ENCODE results near the gene NOP10.
A peak's percentile ranks its signal among the peaks of the same experiment; 100 is the strongest.
"Not testable (repeated sequence)": the region's sequence is repeated elsewhere in the genome, so short reads cannot be mapped to it uniquely, and the experiment has no call there.

NOP10 gene

DNA sequence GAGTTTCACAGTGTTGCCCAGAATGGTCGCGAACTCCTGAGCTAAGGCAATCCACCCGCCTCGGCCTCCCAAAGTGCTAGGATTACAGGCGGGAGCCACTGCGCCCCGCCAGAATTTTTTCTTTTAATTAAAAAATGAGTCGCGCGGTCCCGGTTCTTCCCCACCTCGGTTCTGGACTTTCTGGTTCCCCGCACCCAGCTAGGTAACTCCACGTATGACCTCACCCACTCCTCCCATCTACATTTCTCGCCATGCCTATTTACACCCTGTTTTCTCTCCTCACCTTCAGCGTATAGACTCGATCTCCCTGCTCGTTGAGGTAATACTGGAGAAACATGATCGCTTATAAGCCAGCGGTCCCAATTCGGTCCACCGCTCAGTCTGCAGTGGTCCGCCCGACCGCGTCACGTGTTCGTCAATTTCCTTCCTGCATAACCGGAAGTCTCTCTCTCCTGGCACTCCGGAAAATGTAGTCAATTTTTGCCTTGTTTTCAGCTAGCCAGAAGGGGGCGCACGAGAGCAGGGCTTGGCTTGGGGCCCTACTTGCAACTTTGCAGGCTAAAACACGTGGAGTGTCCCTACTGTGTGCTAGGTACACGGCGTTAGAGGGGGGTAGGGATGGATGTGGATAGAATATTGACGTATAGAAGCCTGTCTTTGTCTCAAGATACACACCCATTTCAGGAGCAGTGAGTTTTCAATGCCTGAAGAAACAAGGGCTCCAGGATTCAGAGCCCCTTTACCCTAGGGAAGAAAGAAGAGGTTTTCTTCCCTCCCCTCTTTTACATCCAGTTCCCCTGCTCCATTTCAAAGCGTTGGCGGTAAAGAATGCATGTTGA lies at the start of gene NOP10, which contains the start of gene NUTM1:
Gene NOP10, minus strand, starts transcription at position 400 of the 839 bp plus-strand sequence. Its CDS starts 63 bp downstream, at position 337.
Gene NUTM1, plus strand, starts transcription at position 579 of the 839 bp plus-strand sequence. CDS start 382 bp downstream, outside the sequence.
- DNase-seq (ENCODE audit: low spot score) = peak; percentile 90

DNA sequence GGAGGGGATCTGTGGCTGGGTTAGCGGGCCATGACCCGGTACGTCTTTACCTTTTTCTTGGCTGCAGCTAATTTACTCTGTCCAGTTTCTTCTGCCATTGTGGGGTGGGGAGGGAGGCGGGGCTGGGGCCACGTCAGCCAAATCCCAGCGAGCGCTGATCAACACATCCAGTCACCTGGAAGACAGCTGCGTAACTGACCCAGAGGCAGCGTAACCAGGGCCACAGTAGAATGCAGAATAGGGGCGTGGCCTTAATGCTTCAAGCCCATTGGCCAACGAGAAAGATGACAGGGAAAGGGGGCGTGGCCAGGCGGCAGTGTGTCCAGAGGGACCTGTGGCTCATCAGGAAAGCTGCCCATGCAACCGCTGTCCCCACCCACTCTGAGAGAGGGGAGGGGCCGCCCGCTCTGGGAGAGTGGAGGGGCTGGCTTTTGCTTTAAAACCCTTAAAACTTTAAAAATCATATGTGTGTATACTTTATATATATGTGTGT lies 46.7 kb upstream of the NOP10 start:
- DNase-seq (ENCODE audit: low spot score) = not testable (repeated sequence)

DNA sequence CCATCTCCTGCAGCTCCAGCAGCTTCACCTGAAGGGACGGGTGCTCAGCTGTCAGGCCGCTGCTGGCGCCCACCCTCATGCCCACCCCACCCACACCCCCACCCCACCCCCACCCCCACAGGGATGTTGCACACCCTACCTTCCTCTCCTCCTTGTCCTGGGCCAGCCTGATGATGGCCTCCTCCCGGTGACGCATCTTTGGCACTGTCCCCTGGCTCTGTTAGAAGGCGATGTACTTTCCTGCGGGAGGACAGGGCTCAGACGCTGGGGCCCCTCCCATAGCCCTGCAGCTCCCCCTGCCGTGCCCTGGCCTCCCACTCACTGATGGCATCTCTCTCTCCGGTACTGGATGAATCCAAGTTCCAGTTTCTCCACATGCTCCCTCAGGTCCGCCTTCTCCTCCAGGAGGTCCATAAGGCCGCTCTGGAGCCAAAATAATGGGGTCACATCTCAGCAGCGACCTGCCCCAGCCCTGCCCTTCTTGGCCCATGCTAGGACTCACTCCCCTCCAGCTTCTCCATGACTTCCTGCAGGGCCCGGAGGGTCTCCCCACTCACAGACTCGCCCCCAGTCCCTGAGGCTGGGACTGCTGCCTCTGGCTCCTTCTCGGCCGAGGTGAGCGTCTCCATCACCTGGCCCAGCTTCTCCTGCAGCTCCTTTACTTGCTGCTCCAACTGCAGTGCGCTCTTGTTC lies 39.0 kb upstream of the NOP10 start:
- not testable (repeated sequence) for DNase-seq (ENCODE audit: low spot score)

DNA sequence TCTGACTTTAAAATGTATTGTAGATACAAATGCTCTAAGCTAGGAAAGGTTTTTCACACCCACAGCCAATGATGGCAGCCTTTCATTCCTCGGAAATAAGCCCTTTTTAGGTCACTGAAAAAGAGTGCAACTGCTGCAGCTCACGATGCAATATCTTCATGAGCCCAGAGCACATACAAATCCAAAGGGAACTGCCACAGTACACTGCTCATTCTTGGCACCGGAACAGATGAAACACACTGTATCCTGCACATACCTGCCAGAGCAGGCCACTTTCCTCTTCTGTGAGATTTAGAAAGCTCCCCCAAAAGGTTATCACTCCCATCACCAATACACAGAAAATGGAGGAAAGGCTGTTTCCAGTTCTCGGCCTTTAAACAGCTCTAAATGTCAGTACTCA lies 37.6 kb upstream of the NOP10 start:
- DNase-seq (ENCODE audit: low spot score) = not testable (repeated sequence)

DNA sequence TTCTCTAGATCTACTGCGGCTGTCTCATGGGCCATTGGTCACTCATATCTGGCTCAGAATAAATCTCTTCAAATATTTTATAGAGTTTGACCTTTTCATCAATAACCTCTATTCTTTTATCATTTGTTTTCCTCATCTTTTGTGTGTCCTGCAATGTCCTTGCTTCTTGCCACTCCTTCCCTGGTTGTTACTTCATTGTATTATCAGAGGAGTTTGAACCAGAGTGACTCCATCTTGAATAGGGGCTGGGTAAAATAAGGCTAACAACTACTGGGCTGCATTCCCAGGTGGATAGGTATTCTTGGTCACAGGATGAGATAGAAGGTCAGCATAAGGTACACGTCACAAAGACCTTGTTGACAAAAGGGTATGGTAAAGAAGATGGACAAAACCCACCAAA lies 33.9 kb upstream of the NOP10 start:
- DNase-seq (ENCODE audit: low spot score) = no peak

DNA sequence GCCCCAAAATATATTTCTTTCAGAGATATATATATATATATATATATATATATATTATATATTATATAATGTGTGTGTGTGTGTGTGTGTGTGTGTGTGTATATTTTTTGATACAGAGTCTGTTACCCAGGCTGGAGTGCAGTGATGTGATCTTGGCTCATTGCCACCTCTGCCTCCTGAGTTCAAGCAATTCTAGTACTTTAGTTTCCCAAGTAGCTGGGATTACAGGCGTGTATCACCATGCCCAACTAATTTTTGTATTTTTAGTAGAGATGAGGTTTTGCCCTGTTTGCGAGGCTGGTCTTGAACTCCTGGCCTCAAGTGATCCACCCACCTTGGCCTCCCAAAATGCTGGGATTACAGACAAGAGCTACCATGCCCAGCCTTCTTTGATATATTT lies 32.6 kb upstream of the NOP10 start:
- DNase-seq (ENCODE audit: low spot score) = not testable (repeated sequence)

DNA sequence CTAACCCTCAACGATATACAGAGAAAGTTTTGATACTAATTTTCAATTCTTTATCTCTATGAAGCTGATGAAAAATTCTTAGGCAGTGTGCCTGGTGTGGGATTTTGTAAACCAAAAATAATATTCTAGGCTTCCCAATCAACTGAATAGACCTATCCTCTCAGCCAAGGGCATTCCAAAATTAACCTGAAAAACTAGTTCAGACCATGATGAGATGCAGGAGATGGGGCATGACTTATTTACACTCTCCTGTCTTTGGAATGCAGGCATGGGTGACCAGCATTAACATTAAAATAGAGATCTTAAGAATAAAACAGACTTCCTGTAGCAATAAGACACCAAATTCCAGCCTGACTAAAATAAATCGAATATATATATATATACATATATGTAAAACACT lies 31.9 kb upstream of the NOP10 start:
- DNase-seq (ENCODE audit: low spot score) = no peak

DNA sequence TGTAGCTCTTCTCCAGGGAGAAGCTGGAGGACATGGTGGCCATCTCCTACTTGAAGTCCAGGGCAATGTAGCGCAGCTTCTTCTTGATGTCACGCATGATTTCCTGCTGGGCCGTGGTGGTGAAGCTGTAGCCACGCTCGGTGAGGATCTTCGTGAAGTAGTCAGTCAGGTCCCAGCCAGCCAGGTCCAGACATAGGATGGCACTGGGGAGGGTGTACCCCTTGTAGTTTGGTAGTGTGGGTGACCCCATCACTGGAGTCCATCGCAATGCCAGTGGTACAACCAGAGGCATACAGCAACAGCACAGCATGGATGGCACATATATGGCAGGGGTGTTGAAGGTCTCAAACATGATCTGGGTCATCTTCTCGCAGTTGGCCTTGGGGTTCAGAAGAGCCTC lies 31.0 kb upstream of the NOP10 start:
- DNase-seq (ENCODE audit: low spot score) = no peak

DNA sequence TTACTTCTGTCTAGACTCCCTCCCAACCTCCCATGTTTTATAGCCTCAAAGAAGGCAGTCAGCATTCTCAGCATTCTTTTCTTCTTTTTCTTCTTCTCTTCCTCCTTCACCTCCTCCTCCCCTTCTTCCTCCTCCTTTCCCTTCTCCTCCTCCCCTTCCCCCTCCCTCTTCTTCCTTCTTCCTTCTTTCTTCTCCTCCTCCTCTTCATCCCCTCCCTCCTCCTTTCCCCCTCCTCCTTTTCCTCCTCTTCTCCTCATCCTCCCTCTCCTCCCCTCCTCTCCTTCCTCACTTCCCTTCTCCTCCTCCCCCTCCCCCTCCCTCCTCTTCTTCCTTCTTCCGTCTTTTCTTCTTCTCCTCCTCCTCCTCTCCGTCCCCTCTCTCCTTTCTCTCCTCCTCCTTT lies 27.7 kb upstream of the NOP10 start:
- DNase-seq (ENCODE audit: low spot score) = no peak

DNA sequence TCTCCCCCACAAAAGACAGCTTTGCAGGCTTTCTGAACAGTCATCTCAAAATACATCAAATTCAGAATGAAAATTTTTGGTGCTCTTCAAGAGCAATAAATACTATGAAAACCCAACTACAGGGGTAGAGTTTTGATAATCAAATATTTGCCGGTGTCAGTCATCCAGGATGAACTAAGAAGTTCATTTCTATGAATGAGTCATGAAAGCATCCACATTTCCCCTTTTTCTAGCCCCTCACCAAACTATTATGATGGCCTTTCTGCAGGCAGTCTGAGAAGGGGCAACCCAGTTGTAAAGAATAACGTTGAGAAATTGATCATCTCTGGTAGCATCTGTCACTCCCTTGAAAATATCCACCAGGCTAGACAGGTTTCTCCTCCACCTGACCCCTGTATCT lies 27.2 kb upstream of the NOP10 start:
- DNase-seq (ENCODE audit: low spot score) = no peak

DNA sequence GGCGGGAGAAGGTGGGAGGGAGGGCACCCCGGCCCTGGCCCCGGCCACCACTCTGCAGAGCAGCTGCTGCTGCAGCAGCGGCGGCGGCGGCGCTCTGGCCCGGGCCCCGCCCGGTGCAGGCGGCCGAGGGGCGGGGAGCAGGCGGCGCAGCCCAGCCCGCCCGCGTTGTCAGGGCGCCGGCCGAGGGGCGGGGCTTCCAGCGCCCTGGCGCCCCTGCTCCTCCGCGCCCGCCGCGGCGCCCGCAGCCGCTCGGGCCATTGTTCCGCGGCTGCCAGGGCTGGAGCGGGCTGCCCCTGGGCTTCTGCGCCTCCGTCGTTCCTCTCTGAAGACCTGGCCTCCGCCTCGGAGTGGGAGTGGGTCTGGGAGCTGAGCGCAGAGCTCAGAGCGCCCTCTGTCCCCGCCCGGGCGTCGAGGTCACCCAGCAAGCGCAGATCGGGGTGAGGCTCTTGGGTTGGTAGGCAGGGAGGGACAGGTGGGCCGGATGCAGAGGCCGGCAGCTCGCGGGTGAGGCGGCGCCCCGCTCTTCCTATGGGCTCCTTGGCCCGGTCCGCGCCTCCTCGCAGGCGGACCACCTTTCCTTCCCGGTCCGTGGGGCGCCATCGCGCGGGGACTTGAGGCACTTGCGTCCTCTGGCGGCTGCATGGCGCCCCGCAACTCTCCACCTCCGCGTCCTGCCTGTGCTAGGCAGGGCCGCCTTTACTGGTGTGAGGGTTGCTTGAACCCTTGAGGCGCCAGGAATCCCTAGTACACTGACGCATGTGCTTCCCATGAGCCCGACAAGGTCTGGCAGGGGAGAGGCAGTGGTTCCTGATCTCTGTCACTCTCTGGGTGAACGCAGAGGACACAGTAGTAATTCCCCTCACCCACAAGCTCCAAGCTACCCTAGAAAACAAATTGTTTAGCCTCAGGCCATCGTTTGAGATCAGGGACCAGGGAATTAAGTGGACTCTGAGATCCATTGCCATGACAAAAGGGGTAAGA lies 24.5 kb upstream of the NOP10 start, which contains the start of gene LPCAT4:
Gene LPCAT4, minus strand, starts transcription at position 96 of the 981 bp plus-strand sequence. CDS start 96 bp downstream, outside the sequence.
- DNase-seq (ENCODE audit: low spot score) = peak; percentile 86

DNA sequence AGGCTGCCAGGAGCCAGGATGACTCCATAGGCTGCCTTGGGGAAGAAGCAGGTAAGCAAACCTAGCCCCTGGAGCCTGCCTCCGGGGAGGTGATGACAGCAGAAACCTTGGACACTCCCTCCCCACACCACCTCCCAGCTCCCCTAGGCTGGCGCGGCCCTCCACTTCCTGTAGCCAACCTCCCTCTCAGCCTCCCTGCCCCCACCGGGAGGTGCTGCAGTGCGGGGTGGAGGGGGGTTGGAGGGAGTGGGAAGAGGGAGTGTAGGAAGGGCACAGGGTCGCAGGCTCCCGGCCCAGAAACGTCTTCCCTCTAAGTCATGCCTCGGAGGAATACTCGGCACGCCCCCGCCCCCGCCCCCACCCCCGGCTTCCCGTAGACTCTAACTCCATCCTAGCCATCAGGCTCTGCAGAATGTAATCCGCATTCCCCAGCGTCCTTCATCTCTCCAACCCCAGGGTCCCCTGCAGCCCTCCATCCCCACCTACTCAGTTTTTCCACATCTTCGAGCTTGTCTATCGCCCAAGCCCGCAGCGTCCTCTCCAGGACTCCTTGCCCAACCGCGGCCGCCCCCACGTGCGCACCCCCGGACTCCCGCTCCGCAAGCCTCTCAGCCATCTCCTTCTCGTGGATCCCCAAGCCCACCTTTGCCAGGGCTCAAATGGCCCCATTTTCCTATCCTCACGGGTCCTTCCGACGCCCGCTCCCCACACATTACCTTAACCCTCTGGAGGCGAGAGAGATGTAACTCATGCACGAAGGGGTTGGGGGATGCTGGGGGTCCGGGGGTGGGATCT lies 23.5 kb upstream of the NOP10 start:
- peak; percentile 48 for DNase-seq (ENCODE audit: low spot score)

DNA sequence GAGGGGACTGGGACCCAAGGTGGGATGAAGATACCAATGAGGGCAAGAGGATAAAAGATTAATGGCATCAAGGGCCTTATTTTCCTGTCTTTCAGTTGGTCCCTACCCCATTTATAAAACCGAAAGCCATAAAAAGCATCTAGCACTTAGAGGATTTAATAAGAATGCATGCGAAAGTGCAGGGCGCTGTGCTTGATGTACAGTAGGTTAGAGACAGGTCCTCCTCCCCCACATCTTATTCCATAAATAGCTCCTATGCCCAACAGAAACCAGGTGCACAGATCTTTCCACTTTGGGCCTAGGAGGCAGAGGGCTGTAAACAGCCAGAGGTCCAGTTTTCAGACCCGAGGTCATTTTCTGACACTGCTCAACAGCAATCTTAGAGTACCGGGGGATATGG lies 22.9 kb upstream of the NOP10 start:
- DNase-seq (ENCODE audit: low spot score) = peak; percentile 48

DNA sequence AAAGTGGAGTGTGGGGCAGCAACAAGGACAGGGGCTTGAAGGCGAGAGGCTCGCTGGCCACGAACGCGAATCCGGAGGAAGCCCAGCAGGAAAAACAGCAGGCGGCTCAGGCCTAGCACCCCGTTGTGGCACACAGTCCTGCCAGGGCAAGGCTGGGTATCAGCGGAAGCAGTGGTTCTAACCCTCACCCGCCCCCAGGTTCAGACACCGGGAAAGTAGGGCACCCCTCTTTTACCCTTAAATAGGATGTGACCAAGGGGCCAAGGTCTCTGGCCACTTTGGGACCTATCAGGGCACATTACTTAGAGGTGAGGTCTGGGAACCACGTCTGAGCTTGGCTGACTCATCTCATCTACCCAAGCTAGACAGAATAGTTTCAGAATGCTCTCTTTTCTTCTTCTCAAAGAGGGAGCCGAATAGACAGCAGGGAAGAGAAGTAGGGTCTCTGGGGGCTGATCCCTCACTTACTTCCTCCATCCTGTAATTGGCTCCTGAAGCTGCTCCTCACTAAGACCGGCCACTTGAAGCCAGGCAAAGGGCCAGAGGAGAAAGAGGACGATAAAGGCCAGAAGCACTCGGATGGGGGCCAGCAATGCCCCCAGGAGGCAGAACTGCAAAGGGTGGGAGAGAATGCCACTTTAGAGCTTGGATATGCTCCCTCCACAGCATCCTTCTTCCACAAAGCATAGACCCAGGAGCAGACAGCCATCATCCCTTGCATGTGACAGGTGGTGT lies 22.3 kb upstream of the NOP10 start:
- no peak for DNase-seq (ENCODE audit: low spot score)

DNA sequence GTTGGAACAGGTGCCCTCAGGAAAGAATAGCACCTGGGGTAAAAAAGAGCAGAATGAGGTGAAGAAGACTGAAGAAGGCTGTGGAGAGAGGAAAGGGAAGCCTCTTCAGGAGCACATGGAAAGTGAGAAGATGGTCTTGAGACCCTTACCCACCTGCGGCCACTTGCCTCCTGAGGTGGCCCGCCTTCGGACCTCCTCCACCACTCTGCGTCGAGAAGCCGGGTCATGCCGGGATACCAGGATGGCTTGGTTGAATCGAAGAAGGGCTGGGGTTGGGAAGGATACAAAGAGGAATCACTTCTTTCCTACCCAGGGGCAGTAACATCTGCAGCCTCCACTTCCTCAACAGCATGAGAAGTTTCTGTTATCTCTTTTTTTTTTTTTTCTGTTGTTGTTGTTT lies 21.1 kb upstream of the NOP10 start:
- DNase-seq (ENCODE audit: low spot score) = no peak

DNA sequence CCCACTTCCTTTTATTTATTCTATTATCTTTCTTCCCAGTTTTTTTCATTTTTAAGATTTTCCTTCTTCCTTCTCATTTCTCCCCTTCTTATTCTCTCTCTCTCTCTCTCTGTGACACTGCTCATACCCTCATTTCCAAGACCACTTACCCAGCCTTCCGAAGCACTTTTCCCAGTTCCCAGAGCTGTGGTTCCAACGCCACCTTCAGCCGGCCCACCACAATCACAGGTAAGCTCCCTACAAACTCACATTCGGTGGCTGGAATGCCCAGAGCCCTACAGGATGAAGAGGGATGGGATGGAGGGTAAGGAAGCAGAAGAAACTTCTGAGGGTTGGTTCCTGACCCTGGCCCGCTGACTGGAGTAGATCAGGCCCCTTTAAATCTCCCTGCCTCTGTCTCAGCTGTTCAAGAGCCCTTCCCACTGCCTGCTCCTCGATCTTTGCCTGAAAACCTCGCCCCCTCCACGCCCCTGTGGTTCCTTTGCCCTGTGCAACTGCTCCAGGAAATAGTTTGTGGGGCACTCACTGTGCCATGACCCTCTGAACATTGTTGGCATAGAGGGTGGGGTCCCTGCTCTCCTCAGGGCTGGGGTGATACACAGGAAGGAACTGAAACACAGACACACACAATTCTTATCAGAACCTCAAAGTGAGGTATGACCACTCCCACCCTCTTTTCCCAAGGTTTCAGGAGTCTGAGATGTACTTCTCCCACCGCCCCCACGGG lies 19.3 kb upstream of the NOP10 start:
- DNase-seq (ENCODE audit: low spot score) = no peak

DNA sequence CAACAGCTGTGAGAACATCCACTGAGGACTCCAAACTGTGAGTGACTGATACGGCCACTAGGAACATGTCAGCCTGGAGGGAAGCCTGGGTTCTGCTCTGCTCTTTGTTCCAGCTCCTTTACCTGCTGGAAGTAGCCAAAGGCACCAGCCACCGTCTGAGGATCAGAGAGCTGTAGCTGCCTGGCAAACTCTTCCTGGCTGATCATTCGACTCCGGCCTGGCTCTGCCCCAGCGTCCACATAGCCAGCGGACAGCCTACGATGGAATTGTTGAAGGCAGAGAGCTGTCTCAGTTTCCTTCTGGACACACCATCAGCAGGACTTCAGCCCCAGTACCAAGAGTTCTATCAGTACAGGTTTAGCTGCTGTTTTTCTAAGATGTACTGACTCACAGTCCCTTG lies 18.3 kb upstream of the NOP10 start:
- DNase-seq (ENCODE audit: low spot score) = no peak

DNA sequence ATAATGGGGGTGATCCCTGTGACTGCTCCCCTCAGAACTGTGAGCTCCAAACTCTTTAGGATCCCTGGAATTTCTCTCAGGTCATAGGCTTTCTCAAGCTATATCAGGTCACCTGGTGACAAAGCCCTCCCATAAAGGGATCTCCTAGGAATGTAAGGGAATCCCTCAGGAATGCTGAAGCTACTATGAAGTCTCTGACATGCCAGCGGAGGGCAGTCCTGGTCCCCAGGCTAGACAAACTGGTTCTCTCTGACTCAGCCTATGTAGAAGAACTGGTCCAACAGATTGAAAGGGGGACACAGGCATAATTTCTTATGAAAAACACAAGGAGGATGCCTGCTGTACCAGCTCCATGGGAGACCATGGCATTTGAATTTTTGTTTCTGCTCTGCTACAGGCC lies 17.4 kb upstream of the NOP10 start:
- DNase-seq (ENCODE audit: low spot score) = no peak

DNA sequence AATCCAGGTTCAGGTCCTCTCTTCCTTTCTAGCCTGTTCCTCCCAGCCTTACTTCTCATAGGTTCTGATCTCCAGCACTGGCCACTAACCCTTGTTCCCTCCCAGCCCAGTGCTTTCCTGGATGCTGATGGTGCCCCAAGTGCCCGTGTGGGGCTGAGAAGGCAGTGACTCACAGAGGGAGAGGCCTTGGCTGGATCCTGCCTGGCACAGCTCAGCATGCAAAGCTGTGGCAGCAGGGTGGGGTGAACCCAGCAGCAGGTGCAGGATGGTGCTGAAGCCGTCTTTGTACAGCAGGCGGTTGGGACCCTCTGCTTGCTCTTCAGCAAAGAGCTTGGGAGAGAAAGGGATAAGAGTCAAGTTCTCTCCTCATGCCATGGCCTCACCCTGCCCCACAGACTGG lies 16.5 kb upstream of the NOP10 start:
- no peak for DNase-seq (ENCODE audit: low spot score)

DNA sequence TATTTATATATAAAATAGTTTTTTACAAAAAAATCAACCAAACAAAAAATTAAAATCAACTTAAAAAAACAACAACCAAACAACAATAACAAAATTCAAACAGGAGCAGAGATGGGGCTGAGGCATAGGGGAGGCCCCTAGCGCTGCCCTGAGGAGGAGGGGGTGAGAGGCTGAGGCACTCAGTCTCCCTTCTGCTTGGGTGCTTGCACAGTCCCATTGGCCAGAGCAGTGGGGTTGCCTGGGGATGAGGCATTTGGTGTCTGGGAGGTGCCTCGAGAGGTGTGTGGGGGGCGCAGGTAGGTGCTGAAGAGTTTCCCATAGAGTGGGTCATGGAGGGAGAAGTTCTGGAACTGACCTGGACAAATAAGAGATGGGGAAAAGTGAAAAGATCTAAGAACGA lies 16.0 kb upstream of the NOP10 start:
- DNase-seq (ENCODE audit: low spot score) = no peak
